ENCODE data around the gene TRIM8.

DNA sequence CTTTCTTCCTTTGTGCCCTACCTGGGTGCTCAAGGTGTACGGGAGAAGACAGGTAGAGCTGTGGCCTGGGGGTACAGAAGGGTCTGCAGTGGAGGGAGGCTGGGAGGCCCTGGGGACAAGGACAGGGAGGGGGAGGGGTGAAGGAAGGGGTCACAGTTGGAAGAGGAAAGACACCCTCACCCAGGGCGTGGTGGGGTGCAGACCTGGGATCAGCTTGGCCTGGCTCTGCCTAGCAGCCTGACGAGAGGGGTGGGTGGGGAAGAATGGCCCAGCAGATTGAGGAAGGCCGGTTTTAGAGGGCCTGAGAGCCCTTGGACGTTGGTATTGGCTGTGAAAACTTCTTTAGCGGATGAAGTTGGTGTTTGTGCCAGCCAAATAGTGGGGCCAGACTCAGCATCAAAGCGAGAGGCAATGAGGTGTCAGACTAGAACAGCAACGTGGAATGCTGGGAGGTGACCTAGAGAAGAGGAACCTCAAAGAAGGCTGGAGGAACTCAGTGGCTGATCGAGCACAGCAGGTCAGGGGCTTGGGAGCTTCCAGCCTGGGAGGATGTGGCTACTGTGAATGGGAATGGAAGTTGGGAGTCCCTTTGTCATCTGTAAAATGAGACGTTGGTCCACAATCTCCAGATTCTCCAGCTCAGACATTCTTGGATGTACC is 18.1 kb upstream of the TRIM8 start:
- no peak for TF ChIP-seq CTCF (IDR thresholded peaks at IDR 0.05; ENCODE audit: low read depth, low read length, poor library complexity, severe bottlenecking)
- no peak for TF ChIP-seq EZH2phosphoT487 (IDR thresholded peaks at IDR 0.05; ENCODE audit: borderline replicate concordance, low read length)
